Subcutaneous abdominal adipose tissue (tissue), 5 donors: Measurements from ENCODE around the gene SUN5.
"Not testable (repeated sequence)": the region's sequence is repeated elsewhere in the genome, so short reads cannot be mapped to it uniquely, and the experiment has no call there.

ENCODE experiments used
- H3K27ac ChIP-seq: one replicate; pipeline ENCODE4 v1.7.0; 2013; ENCODE audit warnings: low read depth, mild to moderate bottlenecking, inconsistent platforms, low read length, moderate library complexity
- H3K27me3 ChIP-seq, 5 donors: one replicate each; pipeline ENCODE4 v1.7.0; 2013; ENCODE audit warnings: low read length in 5 of 5, inconsistent platforms in 1 of 5; ENCODE audit not compliant: control insufficient read depth in 5 of 5, insufficient read depth in 4 of 5
- H3K36me3 ChIP-seq, 5 donors: one replicate each; pipeline ENCODE4 v1.7.0; 2013; ENCODE audit warnings: low read length in 5 of 5; ENCODE audit not compliant: control insufficient read depth in 5 of 5, insufficient read depth in 5 of 5
- H3K4me1 ChIP-seq, 5 donors: one replicate each; pipeline ENCODE4 v1.7.0; 2013; ENCODE audit warnings: low read length in 5 of 5, mild to moderate bottlenecking in 3 of 5, moderate library complexity in 1 of 5; ENCODE audit not compliant: control insufficient read depth in 5 of 5, insufficient read depth in 5 of 5
- H3K4me3 ChIP-seq, 5 donors: one replicate each; pipeline ENCODE4 v1.7.0; 2013; ENCODE audit warnings: low read length in 5 of 5, low read depth in 1 of 5
- H3K9ac ChIP-seq, 5 donors: one replicate each; pipeline ENCODE4 v1.7.0; 2013; ENCODE audit warnings: low read length in 5 of 5, mild to moderate bottlenecking in 4 of 5, moderate library complexity in 3 of 5
- H3K9me3 ChIP-seq, 5 donors: one replicate each; pipeline ENCODE4 v1.7.0; 2013; ENCODE audit warnings: low read length in 5 of 5; ENCODE audit not compliant: control insufficient read depth in 5 of 5
- donor health status: healthy.
- donor health status: healthy.
- donor health status: healthy.
- donor health status: healthy.
- donor health status: healthy.

The SUN5 gene

GRCh38 chr20:32964575-32964974 is 39.7 kb downstream of the SUN5 start:
- H3K27me3 ChIP-seq, result peaks cover 0 to 25% (median 6%) of the 10 kb centered on the region in 5 donors
- H3K36me3 ChIP-seq, result no peaks in the 10 kb centered on the region
- no peak overlapping the region for H3K9ac ChIP-seq
- H3K4me3 ChIP-seq, result no peak overlapping the region
- H3K9me3 ChIP-seq, result no peaks in the 10 kb centered on the region
- H3K27ac ChIP-seq, result no peak overlapping the region
- H3K4me1 ChIP-seq, result peaks cover 0 to 5% (median 0%) of the 10 kb centered on the region in 5 donors

GRCh38 chr20:32963176-32963575 is 41.1 kb downstream of the SUN5 start:
- H3K9ac ChIP-seq, result no peak overlapping the region
- no peak overlapping the region for H3K27ac ChIP-seq
- peaks cover 0 to 6% (median 1%) of the 10 kb centered on the region in 5 donors for H3K9me3 ChIP-seq
- no peaks in the 10 kb centered on the region for H3K36me3 ChIP-seq
- no peak overlapping the region for H3K4me3 ChIP-seq
- H3K27me3 ChIP-seq, result peaks cover 0 to 22% (median 6%) of the 10 kb centered on the region in 5 donors
- H3K4me1 ChIP-seq, result no peaks in the 10 kb centered on the region

- peaks cover 0 to 22% (median 9%) of the 10 kb centered on the region in 5 donors for H3K27me3 ChIP-seq
- not testable (repeated sequence) for H3K4me3 ChIP-seq, H3K4me1 ChIP-seq, H3K27ac ChIP-seq, H3K36me3 ChIP-seq, H3K9ac ChIP-seq
- H3K9me3 ChIP-seq, result peaks cover 0 to 11% (median 7%) of the 10 kb centered on the region in 5 donors
Measured at GRCh38 chr20:32962646-32963045, 41.6 kb downstream of the SUN5 start.

GRCh38 chr20:32962053-32962452 is 42.2 kb downstream of the SUN5 start:
- H3K36me3 ChIP-seq, result no peaks in the 10 kb centered on the region
- no peak overlapping the region for H3K9ac ChIP-seq
- H3K4me1 ChIP-seq, result no peaks in the 10 kb centered on the region
- no peak overlapping the region for H3K4me3 ChIP-seq
- H3K27me3 ChIP-seq, result peaks cover 0 to 17% (median 7%) of the 10 kb centered on the region in 5 donors
- peaks cover 0 to 16% (median 12%) of the 10 kb centered on the region in 5 donors for H3K9me3 ChIP-seq
- no peak overlapping the region for H3K27ac ChIP-seq

GRCh38 chr20:32960849-32961731 is 43.1 kb downstream of the SUN5 start:
- Histone ChIP-seq H3K36me3 (no peaks in the 10 kb centered on the region), H3K9ac (no peak overlapping the region), H3K4me3 (no peak overlapping the region), H3K27ac (no peak overlapping the region), H3K4me1 (no peaks in the 10 kb centered on the region), H3K9me3 (peaks cover 0 to 21% (median 16%) of the 10 kb centered on the region in 5 donors), H3K27me3 (peaks cover 0 to 16% (median 4%) of the 10 kb centered on the region in 5 donors)

- no peak overlapping the region for H3K4me3 ChIP-seq
- peaks cover 0 to 8% (median 4%) of the 10 kb centered on the region in 5 donors for H3K27me3 ChIP-seq
- no peak overlapping the region for H3K9ac ChIP-seq
- no peaks in the 10 kb centered on the region for H3K4me1 ChIP-seq
- no peaks in the 10 kb centered on the region for H3K36me3 ChIP-seq
- peaks cover 0 to 22% (median 16%) of the 10 kb centered on the region in 5 donors for H3K9me3 ChIP-seq
- no peak overlapping the region for H3K27ac ChIP-seq
Measured at GRCh38 chr20:32960222-32960518, 44.1 kb downstream of the SUN5 start.

- no peaks in the 10 kb centered on the region for H3K4me1 ChIP-seq
- no peak overlapping the region for H3K9ac ChIP-seq
- no peak overlapping the region for H3K27ac ChIP-seq
- no peaks in the 10 kb centered on the region for H3K36me3 ChIP-seq
- H3K4me3 ChIP-seq, result no peak overlapping the region
- H3K27me3 ChIP-seq, result peaks cover 0 to 8% (median 4%) of the 10 kb centered on the region in 5 donors
- peaks cover 0 to 25% (median 16%) of the 10 kb centered on the region in 5 donors for H3K9me3 ChIP-seq
Measured at GRCh38 chr20:32959351-32960221, 44.6 kb downstream of the SUN5 start.

- Histone ChIP-seq H3K27ac (no peak overlapping the region), H3K4me1 (no peaks in the 10 kb centered on the region), H3K9ac (no peak overlapping the region), H3K36me3 (no peaks in the 10 kb centered on the region), H3K4me3 (no peak overlapping the region), H3K9me3 (peaks cover 5 to 25% (median 16%) of the 10 kb centered on the region in 5 donors), H3K27me3 (peaks cover 0 to 8% (median 4%) of the 10 kb centered on the region in 5 donors)
Measured at GRCh38 chr20:32958574-32958973, 45.7 kb downstream of the SUN5 start.

GRCh38 chr20:32957459-32957858 is 46.8 kb downstream of the SUN5 start:
- no peaks in the 10 kb centered on the region for H3K36me3 ChIP-seq
- H3K9me3 ChIP-seq, result peaks cover 5 to 25% (median 16%) of the 10 kb centered on the region in 5 donors
- H3K27ac ChIP-seq, result no peak overlapping the region
- no peak overlapping the region for H3K4me3 ChIP-seq
- H3K9ac ChIP-seq, result no peak overlapping the region
- H3K27me3 ChIP-seq, result peaks cover 0 to 7% (median 5%) of the 10 kb centered on the region in 5 donors
- no peaks in the 10 kb centered on the region for H3K4me1 ChIP-seq

- not testable (repeated sequence) for H3K27ac ChIP-seq, H3K36me3 ChIP-seq, H3K9me3 ChIP-seq, H3K27me3 ChIP-seq, H3K9ac ChIP-seq, H3K4me1 ChIP-seq, H3K4me3 ChIP-seq
Measured at GRCh38 chr20:32950539-32950938, 53.7 kb downstream of the SUN5 start.
